NCI-H1694 (cell line): Measurements from ENCODE around the gene TTC28.
"Not testable (repeated sequence)": the region's sequence is repeated elsewhere in the genome, so short reads cannot be mapped to it uniquely, and the experiment has no call there.

Experiments
- DNase-seq: peaks from one replicate; lab custom pipeline; 2025; lab: John Stamatoyannopoulos, UW

TTC28 gene

GRCh38 chr22:28180804-28181731 lies 498.6 kb downstream of the TTC28 start:
- no peak for DNase-seq

GRCh38 chr22:28179392-28179791 lies 500.2 kb downstream of the TTC28 start:
- DNase-seq, result no peak

- no peak for DNase-seq
Observed at GRCh38 chr22:28175730-28176492, 503.7 kb downstream of the TTC28 start.

GRCh38 chr22:28174509-28174908 lies 505.1 kb downstream of the TTC28 start:
- DNase-seq, result no peak

- DNase-seq, result no peak
Observed at GRCh38 chr22:28172892-28173670, 506.6 kb downstream of the TTC28 start.

GRCh38 chr22:28171712-28172111 lies 507.9 kb downstream of the TTC28 start:
- DNase-seq, result no peak

GRCh38 chr22:28171115-28171514 lies 508.5 kb downstream of the TTC28 start:
- no peak for DNase-seq

- not testable (repeated sequence) for DNase-seq
Observed at GRCh38 chr22:28169314-28169713, 510.3 kb downstream of the TTC28 start.

GRCh38 chr22:28155808-28156207 lies 523.8 kb downstream of the TTC28 start:
- DNase-seq, result no peak

GRCh38 chr22:28154861-28155260 lies 524.8 kb downstream of the TTC28 start:
- DNase-seq, result no peak

GRCh38 chr22:28151151-28151816 lies 528.4 kb downstream of the TTC28 start:
- DNase-seq, result no peak

- DNase-seq, result no peak
Observed at GRCh38 chr22:28148816-28149465, 530.7 kb downstream of the TTC28 start.

- no peak for DNase-seq
Observed at GRCh38 chr22:28147401-28147800, 532.2 kb downstream of the TTC28 start.

- peak; percentile 21 for DNase-seq
Observed at GRCh38 chr22:28146401-28147314, 533.0 kb downstream of the TTC28 start.

GRCh38 chr22:28143961-28144745 lies 535.5 kb downstream of the TTC28 start:
- DNase-seq, result no peak

GRCh38 chr22:28143241-28143865 lies 536.3 kb downstream of the TTC28 start:
- no peak for DNase-seq

- DNase-seq, result no peak
Observed at GRCh38 chr22:28142361-28142961, 537.2 kb downstream of the TTC28 start.

GRCh38 chr22:28141614-28142013 lies 538.0 kb downstream of the TTC28 start:
- DNase-seq, result no peak
